Stimulated activated CD4-positive, alpha-beta T cell treated with anti-CD3 and anti-CD28 coated beads, Interleukin-4, amount 100 ng/mL, for 48 hours (primary cell): ENCODE results near the gene HDAC6.

ENCODE experiments used
- DNase-seq, 2 donors: peaks; one replicate each; pipeline ENCODE4 v3.0.0-alpha.2; 2020; ENCODE audit warnings: low read depth in 2 of 2

Gene HDAC6

GRCh38 chrX:48801280-48802088 lies at the start of gene HDAC6:
Gene HDAC6, plus strand, starts transcription at chrX:48802067. Its CDS starts 626 bp downstream, at chrX:48802693.
- DNase-seq, result peak; percentile 85 to 91

GRCh38 chrX:48752498-48752897 lies 49.4 kb upstream of the HDAC6 start:
- DNase-seq, result no peak

GRCh38 chrX:48753708-48754228 lies 48.1 kb upstream of the HDAC6 start:
- DNase-seq, result no peak

GRCh38 chrX:48754238-48754637 lies 47.6 kb upstream of the HDAC6 start:
- DNase-seq, result no peak

GRCh38 chrX:48761674-48762471 lies 40.0 kb upstream of the HDAC6 start, which contains the start of gene GLOD5:
Gene GLOD5, plus strand, starts transcription at chrX:48761747. Its CDS starts 44 bp downstream, at chrX:48761791.
- DNase-seq, result no peak

- DNase-seq, result no peak
Observed at GRCh38 chrX:48769230-48769629, 32.6 kb upstream of the HDAC6 start.

GRCh38 chrX:48770296-48770695 lies 31.6 kb upstream of the HDAC6 start:
- no peak for DNase-seq

- no peak for DNase-seq
Observed at GRCh38 chrX:48772602-48773001, 29.3 kb upstream of the HDAC6 start.

- no peak for DNase-seq
Observed at GRCh38 chrX:48776818-48777439, 24.9 kb upstream of the HDAC6 start.

- DNase-seq, result no peak
Observed at GRCh38 chrX:48779399-48779798, 22.5 kb upstream of the HDAC6 start.

- no peak for DNase-seq
Observed at GRCh38 chrX:48781705-48782104, 20.2 kb upstream of the HDAC6 start.

- DNase-seq, result no peak
Observed at GRCh38 chrX:48782216-48782615, 19.7 kb upstream of the HDAC6 start.

- DNase-seq, result no peak
Observed at GRCh38 chrX:48782795-48783194, 19.1 kb upstream of the HDAC6 start.

GRCh38 chrX:48784726-48785125 lies 17.1 kb upstream of the HDAC6 start:
- no peak for DNase-seq

GRCh38 chrX:48785186-48785539 lies 16.7 kb upstream of the HDAC6 start:
- no peak for DNase-seq

- DNase-seq, result no peak
Observed at GRCh38 chrX:48785540-48786214, 16.2 kb upstream of the HDAC6 start.

- DNase-seq, result no peak
Observed at GRCh38 chrX:48786341-48786800, 15.5 kb upstream of the HDAC6 start, which contains the start of gene GATA1. Gene GATA1, plus strand, starts transcription at chrX:48786590. Its CDS starts 4,520 bp downstream, at chrX:48791110.

- DNase-seq, result no peak
Observed at GRCh38 chrX:48786825-48787504, 14.9 kb upstream of the HDAC6 start.

GRCh38 chrX:48787505-48788443 lies 14.1 kb upstream of the HDAC6 start:
- DNase-seq, result no peak
